GM18873 (cell line): ENCODE data around the gene S100A12.
"Not testable (repeated sequence)": the region's sequence is repeated elsewhere in the genome, so short reads cannot be mapped to it uniquely, and the experiment has no call there.

Experiments used
- ATAC-seq: cut with Tn5 transposase; IDR thresholded peaks from one replicate; pipeline ENCODE4 v1.9.1; 2021; ENCODE audit warnings: mild to moderate bottlenecking, moderate library complexity, moderate number of reproducible peaks; ENCODE audit not compliant: unreplicated experiment, low FRiP score

S100A12 gene

DNA sequence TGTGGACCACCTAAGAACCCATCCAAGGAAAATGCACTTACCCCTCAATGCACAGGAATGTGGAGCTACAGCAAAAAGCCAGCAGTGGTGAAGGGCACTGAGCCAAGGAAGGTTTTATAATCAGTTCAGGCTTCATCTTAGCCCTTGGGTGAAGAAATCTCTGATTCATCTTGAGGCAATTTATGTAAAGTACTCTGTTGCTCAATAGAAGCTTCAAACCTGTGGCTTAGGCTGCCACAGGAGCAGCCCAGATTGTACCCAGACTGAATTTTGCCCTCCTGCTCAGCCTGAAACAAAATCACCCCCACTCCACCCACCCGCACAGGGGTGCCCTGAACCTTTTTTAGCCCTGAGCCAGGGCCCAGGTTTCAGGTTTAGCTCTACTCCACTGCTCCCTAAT lies at the start of gene S100A12:
Gene S100A12 (minus strand): TSS at position 111 of the 400 bp plus-strand sequence. CDS start 1,029 bp downstream, outside the sequence.
- no peak for ATAC-seq

DNA sequence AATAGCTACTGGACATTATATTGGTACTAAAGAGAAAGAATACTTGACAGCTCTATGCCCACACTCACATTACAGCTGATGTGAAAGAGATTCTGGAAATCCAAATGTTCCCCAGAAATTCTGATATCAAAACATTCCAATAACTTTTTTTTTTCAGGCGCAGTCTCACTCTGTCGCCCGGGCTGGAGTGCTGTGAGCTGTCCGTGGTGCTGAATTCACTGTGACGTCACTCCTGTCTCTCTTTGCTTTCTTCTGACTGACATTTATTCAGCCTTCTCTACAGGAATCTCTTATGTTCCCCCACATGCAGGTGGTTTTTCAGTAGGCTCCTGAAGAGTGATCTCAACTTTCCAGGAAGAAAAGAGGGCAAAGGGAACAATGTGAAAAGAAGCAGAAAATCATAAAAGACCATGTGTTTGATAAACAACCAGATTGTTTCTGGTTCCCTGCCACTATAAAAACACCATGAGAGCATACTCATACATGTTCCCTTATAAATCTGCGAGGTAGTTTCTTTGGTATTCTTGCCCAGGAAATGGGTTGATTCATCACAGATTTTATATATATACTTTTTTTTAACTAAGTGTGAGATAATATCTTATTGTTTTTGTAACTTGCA lies 47.1 kb upstream of the S100A12 start:
- ATAC-seq: no peak

DNA sequence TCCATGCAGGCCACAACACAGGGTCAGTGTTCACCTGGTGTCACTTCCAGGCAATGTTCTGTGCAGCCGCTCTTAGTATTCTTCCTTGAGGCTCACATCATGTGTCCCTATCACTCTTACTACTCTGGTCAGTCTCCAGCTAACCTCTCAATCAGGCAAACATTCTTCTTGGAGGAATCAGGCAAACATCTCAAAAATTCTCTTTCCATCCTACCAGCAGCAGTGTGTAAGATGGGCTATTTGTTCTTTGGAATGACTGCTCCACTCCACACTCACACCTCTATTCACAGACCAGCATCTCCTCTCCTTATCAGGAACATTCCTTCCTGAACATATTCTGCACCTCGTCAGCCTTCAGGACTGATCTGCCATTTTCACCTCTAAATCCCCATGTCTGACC lies 44.9 kb upstream of the S100A12 start:
- no peak for ATAC-seq

DNA sequence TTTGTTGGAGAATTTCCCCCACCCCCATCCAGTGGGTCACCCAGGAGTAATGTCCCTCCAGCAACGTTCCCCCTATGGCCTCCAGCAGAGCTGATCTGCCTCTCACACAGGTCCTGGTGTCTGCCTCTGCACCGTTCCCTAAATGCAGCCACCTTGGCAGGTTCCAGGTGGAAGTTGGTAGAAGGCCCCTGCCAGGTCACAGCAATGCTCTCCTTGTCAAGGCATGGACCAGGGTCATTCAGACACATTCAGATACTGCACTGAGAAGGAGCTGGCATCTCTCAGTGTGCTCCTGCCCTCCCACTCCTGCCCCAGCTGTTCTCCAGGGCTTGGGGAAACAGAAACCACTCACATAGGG lies 44.0 kb upstream of the S100A12 start:
- not testable (repeated sequence) for ATAC-seq

DNA sequence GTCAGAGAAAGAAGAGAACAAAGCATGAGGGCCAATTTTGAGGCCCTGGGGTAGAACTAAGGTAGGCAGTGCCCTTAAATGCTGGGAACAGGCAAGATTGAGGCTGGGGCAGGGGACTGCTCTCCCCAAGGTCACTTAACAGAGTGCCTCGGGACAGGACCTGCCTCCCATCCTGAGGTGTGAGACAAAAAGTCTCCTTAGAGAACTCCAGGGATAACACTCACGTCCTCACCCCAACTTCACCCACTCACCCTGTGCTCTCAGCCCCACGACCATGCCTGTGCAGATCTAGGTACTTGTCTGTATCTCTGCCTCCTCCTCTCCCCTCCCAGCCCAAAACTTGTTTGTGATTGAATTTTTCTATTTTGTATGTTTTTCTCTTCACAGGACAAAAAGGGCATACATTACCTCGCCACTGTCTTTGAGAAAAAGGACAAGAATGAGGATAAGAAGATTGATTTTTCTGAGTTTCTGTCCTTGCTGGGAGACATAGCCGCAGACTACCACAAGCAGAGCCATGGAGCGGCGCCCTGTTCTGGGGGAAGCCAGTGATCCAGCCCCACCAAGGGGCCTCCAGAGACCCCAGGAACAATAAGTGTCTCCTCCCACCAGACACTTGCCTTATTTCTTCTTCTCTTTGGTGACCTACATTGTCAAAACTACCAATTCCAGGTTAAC lies 43.5 kb upstream of the S100A12 start:
- ATAC-seq: not testable (repeated sequence)

DNA sequence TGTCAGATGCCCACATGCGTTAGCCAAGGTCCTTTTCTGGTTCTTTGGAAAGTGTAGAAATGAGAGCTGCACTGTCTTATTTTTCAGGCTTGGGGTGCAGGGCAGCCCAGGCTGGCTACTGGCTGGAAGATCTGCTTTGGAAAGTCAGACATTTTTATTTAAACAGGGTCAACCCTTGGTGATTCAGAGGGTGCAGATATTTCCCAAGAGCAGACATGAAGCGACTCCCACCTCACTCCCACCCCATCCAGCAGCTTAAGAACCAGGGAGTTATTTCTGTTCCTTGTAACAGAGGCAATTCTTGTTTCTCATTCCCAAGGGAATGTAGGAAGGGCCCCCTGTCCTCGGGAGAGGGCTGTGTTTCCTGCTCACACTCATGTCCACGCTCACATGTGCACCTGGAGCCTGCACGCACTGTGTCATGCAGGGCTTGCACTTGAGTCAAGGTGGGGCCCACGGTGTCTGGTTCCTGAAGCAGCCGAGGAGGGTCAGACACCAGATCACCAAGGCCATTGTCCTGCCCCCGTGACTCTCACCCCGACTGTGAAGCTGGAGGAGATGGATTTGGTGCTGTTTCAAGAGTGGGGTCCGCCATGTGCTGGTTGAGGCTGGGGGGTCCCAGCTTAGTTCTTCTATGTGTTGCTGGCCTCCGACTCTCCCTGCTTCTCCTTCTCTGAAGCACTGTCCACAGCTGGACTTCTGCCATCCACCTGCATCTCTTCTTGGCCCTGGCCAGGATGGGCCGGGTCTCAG lies 41.9 kb upstream of the S100A12 start:
- no peak for ATAC-seq

DNA sequence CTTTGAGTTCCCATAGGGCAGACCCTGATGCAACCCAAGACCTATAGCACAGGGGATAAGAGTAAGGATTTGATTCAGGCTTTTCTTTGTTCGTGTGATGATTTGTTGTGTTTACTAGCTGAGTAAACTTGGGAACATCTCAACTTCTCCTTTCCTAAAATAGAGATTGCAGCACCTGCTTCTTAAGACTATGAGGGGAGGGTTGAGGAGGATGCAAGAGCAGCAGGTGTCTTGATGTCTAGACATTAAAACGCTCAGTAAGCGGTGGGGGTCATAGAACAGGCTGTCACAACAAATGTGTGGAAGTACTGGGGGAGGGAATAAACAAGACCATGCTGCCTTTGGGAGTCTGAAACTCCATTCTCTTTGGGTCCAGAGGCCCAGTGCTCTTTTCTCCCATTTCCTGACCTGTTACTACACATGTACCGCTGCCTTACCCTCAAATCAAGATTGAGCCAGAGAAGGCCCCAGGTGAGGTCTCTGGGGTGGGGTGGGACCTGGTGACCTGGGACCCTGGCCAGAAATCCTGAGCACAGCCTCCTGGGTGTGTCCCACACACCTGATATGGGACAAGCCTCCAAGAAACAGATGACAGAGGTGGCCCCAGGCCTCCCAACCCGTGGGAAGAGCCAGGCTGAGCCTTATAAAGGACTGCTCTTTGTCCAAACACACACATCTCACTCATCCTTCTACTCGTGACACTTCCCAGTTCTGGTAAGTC lies 40.6 kb upstream of the S100A12 start, which contains the start of gene S100A7A:
Gene S100A7A (plus strand): TSS at position 671 of the 721 bp plus-strand sequence. CDS start 1,563 bp downstream, outside the sequence.
- no peak for ATAC-seq

DNA sequence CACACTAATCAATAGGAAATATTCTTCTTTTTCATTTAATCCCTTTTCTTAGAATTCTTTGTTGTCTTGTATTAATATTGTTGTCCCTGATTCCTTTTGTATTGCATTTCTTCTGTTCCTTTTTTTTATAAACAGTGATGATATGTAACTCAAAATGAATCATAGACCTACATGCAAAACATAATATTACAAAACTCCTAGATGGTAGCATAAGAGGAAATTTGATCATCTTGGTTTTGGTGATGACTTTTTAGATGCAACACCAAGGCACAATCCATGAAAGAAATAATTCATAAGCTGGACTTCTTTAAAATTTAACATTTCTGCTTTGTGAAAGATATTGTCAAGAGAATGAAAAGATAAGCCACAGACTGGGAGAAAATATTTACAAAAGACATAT lies 38.5 kb upstream of the S100A12 start:
- ATAC-seq: not testable (repeated sequence)

DNA sequence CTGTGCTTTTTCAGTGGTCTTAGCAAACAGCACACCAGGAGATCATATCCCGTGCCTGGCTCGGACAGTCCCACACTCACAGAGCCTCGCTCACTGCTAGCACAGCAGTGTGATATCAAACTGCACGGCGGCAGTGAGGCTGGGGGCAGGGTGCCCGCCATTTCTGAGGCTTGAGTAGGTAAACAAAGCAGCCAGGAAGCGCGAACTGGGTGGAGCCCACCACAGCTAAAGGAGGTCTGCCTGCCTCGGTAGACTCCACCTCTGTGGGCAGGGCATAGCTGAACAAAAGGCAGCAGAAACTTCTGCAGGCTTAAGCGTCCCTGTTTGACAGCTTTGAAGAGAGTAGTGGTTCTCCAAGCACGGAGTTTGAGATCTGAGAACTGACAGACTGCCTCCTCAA lies 31.9 kb upstream of the S100A12 start:
- not testable (repeated sequence) for ATAC-seq

DNA sequence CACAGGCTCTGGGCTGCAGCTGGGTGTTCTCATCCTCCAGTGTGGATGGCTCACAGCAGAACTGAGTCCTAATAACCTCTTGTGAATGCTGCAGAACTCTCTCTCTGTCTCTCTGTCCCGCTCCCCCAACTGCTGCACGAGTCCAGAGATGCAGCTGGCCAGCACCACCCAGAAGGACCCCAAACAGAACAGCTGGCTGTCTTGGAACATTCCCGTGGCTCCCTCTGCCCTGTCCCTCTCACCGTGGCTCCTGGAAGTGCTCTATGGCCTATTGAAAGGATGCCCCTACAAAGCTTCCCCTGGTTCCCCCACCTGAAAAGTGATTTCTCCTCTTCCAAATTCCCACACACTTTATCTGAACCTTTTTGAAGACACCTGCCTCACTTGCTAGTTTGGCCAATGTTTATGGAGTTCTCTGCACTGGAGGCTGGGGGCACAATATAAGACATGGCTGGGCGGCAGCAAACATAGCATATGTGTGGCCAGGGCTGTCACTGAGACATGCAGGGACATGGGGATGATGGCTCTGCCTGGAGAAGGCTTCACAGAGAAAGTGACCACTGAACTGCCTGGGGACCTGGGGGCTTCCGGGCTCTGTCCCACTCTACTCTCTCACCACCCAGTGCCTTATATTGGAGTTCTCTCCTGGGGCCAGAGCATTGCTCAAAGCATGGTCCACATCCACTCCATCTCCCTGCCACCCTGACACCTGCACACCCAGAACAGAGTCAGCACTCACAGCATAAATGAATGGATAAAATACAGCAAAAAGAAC lies 30.6 kb upstream of the S100A12 start:
- not testable (repeated sequence) for ATAC-seq

DNA sequence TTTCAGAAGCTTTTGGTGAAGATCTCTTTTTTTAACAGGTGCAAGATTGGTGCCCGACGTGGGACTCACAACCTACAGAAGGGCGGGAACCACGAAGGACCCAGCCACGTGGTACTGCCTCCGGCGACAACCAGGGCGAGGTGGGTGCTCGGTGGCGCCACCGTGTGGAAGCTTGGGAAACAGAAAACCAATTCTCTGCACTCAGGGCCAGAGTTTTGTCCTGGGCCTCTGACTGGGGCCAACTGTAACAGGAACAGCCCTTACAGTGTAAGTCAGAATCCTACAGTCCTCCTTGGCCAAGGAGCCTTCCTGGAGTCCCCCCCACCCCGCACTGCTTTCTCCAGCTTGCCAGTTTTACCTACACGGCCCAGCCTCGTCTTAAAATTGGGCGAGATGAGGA lies 29.3 kb upstream of the S100A12 start:
- no peak for ATAC-seq

DNA sequence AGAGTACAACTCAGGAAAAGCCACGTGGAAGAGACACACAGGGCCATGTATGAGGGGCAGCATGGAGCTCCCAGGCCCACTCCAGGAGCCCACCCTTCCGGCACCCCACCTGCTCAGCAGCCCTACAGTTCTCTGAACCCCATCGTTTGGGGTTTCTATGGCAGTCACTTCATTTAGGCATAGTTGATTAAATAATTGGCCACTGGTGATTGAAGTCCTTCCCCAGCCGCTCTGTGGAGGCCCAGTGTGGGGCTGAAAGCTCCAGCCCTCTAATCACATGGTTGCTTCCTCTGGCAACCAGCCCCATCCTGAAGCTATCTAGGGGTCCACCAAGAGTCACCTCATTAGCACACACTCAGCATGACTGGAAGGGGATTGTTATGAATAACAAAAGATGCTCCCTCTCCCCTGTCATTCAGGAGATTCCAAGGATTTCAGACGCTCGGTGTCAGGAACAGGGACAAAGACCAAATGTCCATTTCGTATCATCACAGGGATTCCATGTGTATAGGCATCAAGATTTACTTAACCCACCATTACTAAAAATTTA lies 28.7 kb upstream of the S100A12 start:
- ATAC-seq: no peak

DNA sequence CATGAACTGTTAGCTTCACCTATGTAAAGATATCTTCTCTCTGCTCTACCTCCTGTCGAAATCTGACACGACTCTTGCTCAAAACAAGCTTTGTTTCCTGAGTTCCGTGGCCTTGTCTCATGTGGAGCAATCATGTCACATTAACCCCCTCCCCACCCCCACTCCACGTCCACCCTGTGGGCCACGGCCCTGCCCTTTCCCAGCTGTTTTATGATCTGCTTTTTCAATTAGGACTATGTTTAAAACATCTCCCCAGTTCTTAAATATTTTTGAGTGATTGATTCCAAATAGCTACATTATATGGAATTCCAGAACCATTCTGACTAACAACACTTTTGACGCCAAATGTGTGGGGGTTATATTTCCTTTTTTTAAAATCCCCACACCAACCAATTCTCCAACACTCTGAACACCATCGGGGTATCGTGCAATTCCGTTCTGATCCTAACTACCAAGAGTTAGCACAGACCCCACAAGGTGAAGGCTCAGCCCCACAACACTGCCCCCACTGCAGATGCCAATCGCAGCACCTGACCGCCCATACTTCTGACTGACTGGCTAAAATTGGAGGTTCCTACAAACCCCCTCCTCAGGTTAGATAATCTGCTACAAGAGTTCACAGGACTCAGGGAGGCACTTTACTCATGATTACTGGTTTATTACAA lies 28.1 kb upstream of the S100A12 start:
- no peak for ATAC-seq

DNA sequence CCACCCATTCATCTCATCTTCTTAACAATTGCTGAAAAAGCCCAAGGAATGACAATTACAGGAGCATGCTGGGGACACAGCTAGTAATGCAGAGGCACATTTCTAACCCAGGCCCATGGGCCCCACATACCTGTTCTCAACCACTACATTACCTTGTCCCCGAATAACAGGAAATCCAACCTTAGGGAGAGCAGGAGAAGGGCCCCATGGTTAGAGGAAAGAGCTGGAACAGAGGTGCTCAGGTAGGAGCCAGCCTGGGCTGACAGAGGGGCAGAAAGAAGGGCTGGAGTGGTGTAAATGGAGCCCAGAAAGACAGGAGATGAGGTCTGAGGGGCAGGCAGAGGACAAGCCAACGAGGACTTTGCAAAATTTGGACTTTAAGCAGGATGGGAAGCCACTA lies 26.8 kb upstream of the S100A12 start:
- no peak for ATAC-seq

DNA sequence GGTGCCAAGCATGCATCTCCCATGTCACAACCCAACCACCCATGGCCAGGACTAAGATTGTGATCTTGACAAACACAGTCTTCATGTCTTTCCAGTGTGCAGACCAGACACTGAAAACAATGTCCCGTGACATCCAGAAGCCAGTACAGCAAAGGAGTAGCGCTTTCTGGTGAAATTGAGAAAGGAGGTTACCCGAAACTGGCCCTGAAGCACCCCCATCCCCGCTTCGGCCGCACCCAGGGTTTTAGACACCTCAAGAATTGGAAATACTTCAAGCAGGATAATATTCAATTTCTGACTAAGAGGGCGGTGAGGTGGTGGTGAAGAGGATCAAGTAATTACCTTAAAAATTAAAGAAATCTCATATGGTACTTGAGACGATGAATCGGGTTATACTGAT lies 26.0 kb upstream of the S100A12 start:
- ATAC-seq: no peak

DNA sequence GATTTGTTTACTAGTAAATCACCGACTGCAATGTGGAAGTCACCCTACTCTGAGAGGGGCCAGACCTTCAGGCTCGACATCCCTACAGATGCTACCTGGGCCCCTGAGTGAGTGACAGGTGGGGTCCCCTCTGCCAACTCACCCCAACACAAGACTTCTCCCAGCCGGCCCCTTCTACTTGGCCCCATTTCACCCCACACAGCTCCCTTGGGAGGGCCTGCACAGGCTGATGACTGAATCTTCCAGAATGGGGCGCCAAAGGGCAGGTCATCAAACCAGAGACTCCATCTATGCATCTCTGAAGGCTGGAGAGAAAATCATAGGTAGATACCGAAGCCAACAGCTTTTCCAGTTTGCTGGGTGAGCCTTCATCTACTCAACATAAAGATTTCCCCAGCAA lies 24.8 kb upstream of the S100A12 start:
- ATAC-seq: no peak

DNA sequence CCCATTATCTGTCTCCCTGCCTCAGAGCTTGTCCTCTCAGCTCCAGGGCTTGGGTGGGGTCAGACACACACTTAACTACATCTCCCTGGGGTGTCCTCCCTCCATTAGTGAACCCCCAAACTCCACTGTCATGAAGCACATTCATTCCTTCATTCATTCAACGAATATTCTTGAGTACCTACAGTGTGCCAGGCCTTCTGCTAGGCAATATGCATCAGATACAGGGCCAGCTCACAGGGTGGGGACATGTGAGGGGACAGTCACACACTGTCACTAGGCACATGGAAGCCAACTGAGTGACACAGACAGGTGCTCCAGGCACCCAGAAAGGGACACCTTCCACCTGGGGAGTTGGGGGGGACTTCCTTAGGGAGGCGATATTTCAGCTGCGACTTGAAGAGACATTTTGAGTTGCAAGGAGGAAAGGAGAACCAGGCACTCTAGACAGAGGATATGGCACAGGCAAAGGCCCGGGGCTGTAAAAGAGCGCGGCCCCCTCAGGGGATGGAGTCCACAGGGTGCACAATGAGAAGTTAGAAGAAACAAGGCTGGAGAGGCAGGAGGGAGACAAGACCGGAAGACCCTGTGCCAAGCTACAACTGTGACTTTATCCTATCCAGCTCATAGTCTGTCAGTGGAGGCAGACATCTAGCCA lies 24.1 kb upstream of the S100A12 start:
- no peak for ATAC-seq

DNA sequence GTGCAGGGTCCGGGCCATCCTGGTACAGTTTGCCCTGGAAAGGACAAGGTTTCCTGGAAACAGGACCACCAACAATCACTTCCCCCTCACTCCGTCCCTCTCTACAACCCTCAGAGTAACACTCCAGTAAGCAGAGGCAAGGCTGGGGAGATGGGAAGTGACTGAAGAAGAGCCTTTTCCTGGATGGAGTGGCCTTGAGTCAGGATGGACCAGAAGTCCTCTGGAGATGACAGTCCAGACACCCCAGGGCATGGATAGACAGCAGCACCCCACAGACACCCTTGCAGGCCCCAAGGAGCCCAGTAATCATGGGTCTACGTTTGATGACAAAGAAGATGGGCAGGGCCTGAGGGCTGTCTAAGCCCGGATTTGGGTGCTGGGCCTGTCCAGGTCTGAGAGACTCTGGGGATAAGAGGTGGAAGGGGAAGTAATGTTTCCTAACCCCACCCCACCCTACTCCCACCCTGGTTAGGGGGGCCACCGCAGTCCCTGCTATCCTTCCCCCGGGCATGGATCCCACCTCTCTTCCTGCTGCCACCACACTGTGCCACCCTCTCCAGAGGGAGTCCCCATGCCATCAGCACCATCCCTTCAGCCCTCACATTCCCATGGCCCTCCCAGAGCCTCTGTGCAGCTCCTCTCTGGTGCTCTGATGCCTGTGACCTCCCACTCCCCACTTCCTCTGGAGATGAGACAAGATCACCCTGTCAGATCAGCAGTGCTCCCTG lies 22.7 kb upstream of the S100A12 start:
- no peak for ATAC-seq
